ENCODE data around the gene EZR. TPM values are rescaled to one million over a fixed set of nuclear protein-coding genes. Genes with fewer than 3 reads are reported as not detected.

Gene EZR
- total RNA-seq, 1 donor from 2014 or later = 264 TPM

- no peak for TF ChIP-seq CTCF (conservative IDR thresholded peaks at IDR 0.05; ENCODE audit: low read depth, low read length)
- no peak for DNase-seq (ENCODE audit: low read depth)
- H3K4me3 ChIP-seq (ENCODE audit: low read depth, low read length) = no peak overlapping the region
These were observed 31.6 kb upstream of the EZR start for GRCh38 chr6:158850807-158851115.

- H3K4me3 ChIP-seq (ENCODE audit: low read depth, low read length) = peak overlapping the region; percentile 1
- TF ChIP-seq CTCF (conservative IDR thresholded peaks at IDR 0.05; ENCODE audit: low read depth, low read length) = no peak
- peak; percentile 74 for DNase-seq (ENCODE audit: low read depth)
These were observed 31.0 kb upstream of the EZR start for GRCh38 chr6:158849899-158850806.

GRCh38 chr6:158848490-158848895 lies 29.3 kb upstream of the EZR start:
- no peak for TF ChIP-seq CTCF (conservative IDR thresholded peaks at IDR 0.05; ENCODE audit: low read depth, low read length)
- no peak for DNase-seq (ENCODE audit: low read depth)
- H3K4me3 ChIP-seq (ENCODE audit: low read depth, low read length) = no peak overlapping the region

GRCh38 chr6:158847786-158848185 lies 28.6 kb upstream of the EZR start:
- no peak for DNase-seq (ENCODE audit: low read depth)
- H3K4me3 ChIP-seq (ENCODE audit: low read depth, low read length) = no peak overlapping the region
- TF ChIP-seq CTCF (conservative IDR thresholded peaks at IDR 0.05; ENCODE audit: low read depth, low read length) = no peak

GRCh38 chr6:158847012-158847529 lies 27.9 kb upstream of the EZR start:
- no peak for DNase-seq (ENCODE audit: low read depth)
- TF ChIP-seq CTCF (conservative IDR thresholded peaks at IDR 0.05; ENCODE audit: low read depth, low read length) = no peak
- H3K4me3 ChIP-seq (ENCODE audit: low read depth, low read length) = no peak overlapping the region

- no peak overlapping the region for H3K4me3 ChIP-seq (ENCODE audit: low read depth, low read length)
- DNase-seq (ENCODE audit: low read depth) = no peak
- no peak for TF ChIP-seq CTCF (conservative IDR thresholded peaks at IDR 0.05; ENCODE audit: low read depth, low read length)
These were observed 24.8 kb upstream of the EZR start for GRCh38 chr6:158843751-158844683.
